Chondrocyte (in vitro differentiated cells): ENCODE results near the gene USH2A. TPM values are rescaled to one million over a fixed set of nuclear protein-coding genes. Genes with fewer than 3 reads are reported as not detected.

Experiments
- DNase-seq: peaks from one replicate; pipeline ENCODE4 v3.0.0; 2021; ENCODE audit warnings: mixed read lengths, low spot score
- H3K27ac Mint-ChIP-seq: one replicate; pipeline ENCODE4 v1.8.0; 2021; ENCODE audit warnings: mild to moderate bottlenecking, moderate library complexity, mixed read lengths; ENCODE audit not compliant: unreplicated experiment
- H3K27me3 Mint-ChIP-seq: 2 replicates; pipeline ENCODE4 v1.8.0; 2021; ENCODE audit warnings: low read depth, mixed read lengths
- H3K36me3 Mint-ChIP-seq: 2 replicates; pipeline ENCODE4 v1.8.0; 2021; ENCODE audit warnings: low read depth, mixed read lengths
- H3K4me1 Mint-ChIP-seq: 2 replicates; pipeline ENCODE4 v1.8.0; 2021; ENCODE audit warnings: low read depth, mild to moderate bottlenecking, mixed read lengths
- H3K4me3 Mint-ChIP-seq: one replicate; pipeline ENCODE4 v1.8.0; 2021; ENCODE audit warnings: mild to moderate bottlenecking, moderate library complexity, mixed read lengths; ENCODE audit not compliant: unreplicated experiment
- H3K9me3 Mint-ChIP-seq: 2 replicates; pipeline ENCODE4 v1.8.0; 2021; ENCODE audit warnings: low read depth, mixed read lengths
- CTCF ChIP-seq: fragments of 200-600 bp; sonication (generic); IDR thresholded peaks from 2 replicates; pipeline ENCODE4 v1.5.0; 2021; ENCODE audit warnings: antibody characterized with exemption, mild to moderate bottlenecking, moderate library complexity
- total RNA-seq: library from RNA; stranded (reverse); gene quantifications from 3 replicates; pipeline ENCODE4 v1.2.1, GENCODE V29; 2021

Gene USH2A
- total RNA-seq, 1 donor from 2014 or later: not detected

GRCh38 chr1:215863796-215864195 lies 559.5 kb downstream of the USH2A start:
- Mint-ChIP-seq H3K9me3 (peaks cover 5% of the 10 kb centered on the region), H3K4me3 (no peak overlapping the region), H3K27ac (no peak overlapping the region), H3K27me3 (peaks cover 21% of the 10 kb centered on the region), H3K36me3 (no peaks in the 10 kb centered on the region), H3K4me1 (no peaks in the 10 kb centered on the region)
- TF ChIP-seq CTCF: no peak
- DNase-seq: no peak

- Mint-ChIP-seq H3K27ac (no peak overlapping the region), H3K27me3 (peaks cover 12% of the 10 kb centered on the region), H3K4me3 (no peak overlapping the region), H3K36me3 (no peaks in the 10 kb centered on the region), H3K4me1 (no peaks in the 10 kb centered on the region), H3K9me3 (peaks cover 12% of the 10 kb centered on the region)
- DNase-seq: no peak
- no peak for TF ChIP-seq CTCF
Observed at GRCh38 chr1:215860833-215861232, 562.4 kb downstream of the USH2A start.

GRCh38 chr1:215857317-215857716 lies 565.9 kb downstream of the USH2A start:
- peaks cover 26% of the 10 kb centered on the region for H3K9me3 Mint-ChIP-seq
- H3K4me1 Mint-ChIP-seq: no peaks in the 10 kb centered on the region
- H3K27me3 Mint-ChIP-seq: no peaks in the 10 kb centered on the region
- no peak overlapping the region for H3K27ac Mint-ChIP-seq
- TF ChIP-seq CTCF: no peak
- H3K36me3 Mint-ChIP-seq: no peaks in the 10 kb centered on the region
- H3K4me3 Mint-ChIP-seq: no peak overlapping the region
- no peak for DNase-seq

GRCh38 chr1:215845234-215845891 lies 577.9 kb downstream of the USH2A start:
- no peak overlapping the region for H3K4me3 Mint-ChIP-seq
- H3K36me3 Mint-ChIP-seq: no peaks in the 10 kb centered on the region
- no peaks in the 10 kb centered on the region for H3K27me3 Mint-ChIP-seq
- H3K4me1 Mint-ChIP-seq: no peaks in the 10 kb centered on the region
- TF ChIP-seq CTCF: no peak
- H3K27ac Mint-ChIP-seq: no peak overlapping the region
- peaks cover 16% of the 10 kb centered on the region for H3K9me3 Mint-ChIP-seq
- no peak for DNase-seq

- TF ChIP-seq CTCF: no peak
- Mint-ChIP-seq H3K4me3 (no peak overlapping the region), H3K9me3 (peaks cover 16% of the 10 kb centered on the region), H3K27me3 (no peaks in the 10 kb centered on the region), H3K4me1 (no peaks in the 10 kb centered on the region), H3K36me3 (no peaks in the 10 kb centered on the region), H3K27ac (no peak overlapping the region)
- no peak for DNase-seq
Observed at GRCh38 chr1:215844777-215845176, 578.5 kb downstream of the USH2A start.
